NT2/D1 (cell line): ENCODE results near the gene FKBP7.

ENCODE experiments used
- SUZ12 ChIP-seq: IDR thresholded peaks from 2 replicates; pipeline ENCODE4 v1.6.1; 2011; ENCODE audit not compliant: insufficient read length, insufficient read depth; ENCODE audit errors: extremely low read depth
- YY1 ChIP-seq: IDR thresholded peaks from 2 replicates; pipeline ENCODE4 v1.6.1; 2011; ENCODE audit not compliant: insufficient read length, insufficient read depth
- ZNF274 ChIP-seq: IDR thresholded peaks from 2 replicates; pipeline ENCODE4 v1.6.1; 2011; ENCODE audit warnings: mild to moderate bottlenecking, low read depth, low read length

GRCh38 chr2:178496049-178496448 lies 17.6 kb upstream of the FKBP7 start:
- no peak for TF ChIP-seq ZNF274
- no peak for TF ChIP-seq YY1
- TF ChIP-seq SUZ12, result no peak
